Transverse colon (tissue), 4 donors: ENCODE results near the gene SCLY. TPM values are rescaled to one million over a fixed set of nuclear protein-coding genes. Genes with fewer than 3 reads are reported as not detected.
"Not testable (repeated sequence)": the region's sequence is repeated elsewhere in the genome, so short reads cannot be mapped to it uniquely, and the experiment has no call there.

ENCODE experiments used
- DNase-seq: peaks from one replicate; pipeline ENCODE4 v3.0.0-alpha.2; 2019
- H3K27ac ChIP-seq, 4 donors: fragments of 200-600 bp; sonication (generic); 2 replicates each; pipeline ENCODE4 v1.5.1; 2016 to 2018; ENCODE audit warnings: inconsistent platforms in 4 of 4
- H3K27me3 ChIP-seq: fragments of 200-600 bp; sonication (generic); 2 replicates; pipeline ENCODE4 v1.5.1; 2017; ENCODE audit warnings: inconsistent platforms
- H3K36me3 ChIP-seq, 4 donors: fragments of 200-600 bp; sonication (generic); 2 replicates each; pipeline ENCODE4 v1.5.1; 2017 to 2019; ENCODE audit warnings: inconsistent platforms in 4 of 4
- H3K4me1 ChIP-seq, 4 donors: fragments of 200-600 bp; sonication (generic); 2 replicates each; pipeline ENCODE4 v1.5.1; 2017 to 2020; ENCODE audit warnings: inconsistent platforms in 4 of 4
- H3K4me3 ChIP-seq, 4 donors: fragments of 200-600 bp; sonication (generic); 1 replicate in 1 of 4; 2 replicates in 3 of 4; pipeline versions ENCODE4 v1.5.1 to v1.6.1; 2017 to 2019; ENCODE audit warnings: inconsistent platforms in 4 of 4
- H3K9me3 ChIP-seq, 2 donors: fragments of 200-600 bp; sonication (generic); 2 replicates each; pipeline ENCODE4 v1.5.1; 2017 to 2019; ENCODE audit warnings: inconsistent platforms in 2 of 2
- EP300 ChIP-seq: sonication (generic); formaldehyde crosslinking; IDR thresholded peaks from one replicate; pipeline ENCODE4 v1.6.1; 2017; ENCODE audit warnings: antibody characterized with exemption, low read depth
- POLR2A ChIP-seq: fragments of 450-650 bp; IDR thresholded peaks from one replicate; pipeline ENCODE4 v1.6.1; 2016; ENCODE audit warnings: antibody characterized with exemption, mild to moderate bottlenecking, moderate library complexity
- POLR2AphosphoS5 ChIP-seq, 3 donors: sonication (generic); formaldehyde crosslinking; IDR thresholded peaks; one replicate each; pipeline ENCODE4 v1.6.1; 2016; ENCODE audit warnings: antibody characterized with exemption in 3 of 3
- WGBS, 2 donors: methylation state at CpG; one replicate each; pipeline ENCODE4 v1.1.5; 2018; ENCODE audit warnings: low coverage in 1 of 2; 5-methylcytosine and 5-hydroxymethylcytosine counted together
- in situ Hi-C, 4 donors: fragments of 200-750 bp; cut with MboI; loops; one replicate each; pipeline versions ENCODE4 v1.15.0 to v1.15.1; 2017; ENCODE audit warnings: low sequenced_read_pairs in 3 of 4, low pct_ligation_motif_present in 1 of 4, low pct_unique_long_range_greater_than_20kb in 1 of 4
- intact Hi-C: fragments of 100-400 bp; cut with DNase I; formaldehyde crosslinking; loops from one replicate; pipeline ENCODE4 v1.15.1; 2023; ENCODE audit warnings: low total_unique reads
- total RNA-seq, 4 donors: library from RNA; depleted of rRNA; stranded (reverse); fragments of >200 nt; gene quantifications; one replicate each; pipeline ENCODE4 v1.1.0, GENCODE V29; 2016
- TF ChIP-seq, protein P1 (sequence below), 5 experiments: fragments of 200-600 bp in 3 of 5; fragments of 450-650 bp in 2 of 5; sonication (generic) in 3 of 5; IDR thresholded peaks; 1 replicate in 2 of 5; 2 replicates in 3 of 5; pipeline ENCODE4 v1.5.1; 2016 to 2017; ENCODE audit warnings: antibody characterized with exemption in 5 of 5, inconsistent platforms in 3 of 5, mild to moderate bottlenecking in 2 of 5, moderate library complexity in 1 of 5

The SCLY gene
- total RNA-seq, 4 donors from 2014 or later, result 9.4 to 24.3 (median 11.1) TPM

- TF ChIP-seq POLR2A (no peak), EP300 (no peak), POLR2AphosphoS5 (IDR thresholded peaks at IDR 0.05) (no peak)
- in situ Hi-C loops (no loop called here), intact Hi-C loops (no loop called here)
- 84% methylated on average over 28 of the region's 32 CpGs; no CpG with 5 or more reads in 1 of the 2 donors for WGBS, 2 donors
- H3K36me3 ChIP-seq, result no peaks in the 10 kb centered on the region
- H3K27me3 ChIP-seq, result no peaks in the 10 kb centered on the region
- no peak overlapping the region for H3K4me3 ChIP-seq
- no peak for DNase-seq
- peaks cover 3 to 8% of the 10 kb centered on the region in 2 donors for H3K9me3 ChIP-seq
- no peak overlapping the region for H3K27ac ChIP-seq
- no peaks in the 10 kb centered on the region for H3K4me1 ChIP-seq
Observed at GRCh38 chr2:238114851-238115660, 54.3 kb downstream of the SCLY start.

DNA sequence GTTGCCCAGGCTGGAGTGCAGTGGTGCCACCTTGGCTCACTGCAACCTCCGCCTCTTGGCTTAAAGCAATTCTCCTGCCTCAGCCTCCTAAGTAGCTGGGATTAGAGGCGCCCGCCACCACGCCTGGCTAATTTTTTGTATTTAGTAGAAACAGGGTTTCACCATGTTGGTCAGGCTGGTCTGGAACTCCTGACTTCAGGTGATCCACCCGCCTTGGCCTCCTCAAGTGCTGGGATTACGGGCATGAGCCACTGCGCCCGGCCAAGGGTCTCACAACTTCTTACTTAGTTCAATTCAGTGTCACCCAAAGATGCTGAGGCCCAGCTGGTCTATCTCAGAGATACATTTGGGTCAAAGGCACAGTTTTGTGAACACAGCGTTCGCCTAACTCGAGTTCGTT lies 54.9 kb downstream of the SCLY start:
- H3K36me3 ChIP-seq, in situ Hi-C loops, DNase-seq, H3K27ac ChIP-seq, H3K4me1 ChIP-seq, H3K27me3 ChIP-seq, H3K4me3 ChIP-seq, H3K9me3 ChIP-seq, intact Hi-C loops: not testable (repeated sequence)
- 93 to 94% methylated on average over 4 to 12 of the region's 12 CpGs for WGBS, 2 donors

- H3K27ac ChIP-seq, result no peak overlapping the region
- DNase-seq, result no peak
- H3K4me3 ChIP-seq, result no peak overlapping the region
- no peaks in the 10 kb centered on the region for H3K4me1 ChIP-seq
- intact Hi-C loops, result no loop called here
- peaks cover 3 to 8% of the 10 kb centered on the region in 2 donors for H3K9me3 ChIP-seq
- TF ChIP-seq, protein P1, sequence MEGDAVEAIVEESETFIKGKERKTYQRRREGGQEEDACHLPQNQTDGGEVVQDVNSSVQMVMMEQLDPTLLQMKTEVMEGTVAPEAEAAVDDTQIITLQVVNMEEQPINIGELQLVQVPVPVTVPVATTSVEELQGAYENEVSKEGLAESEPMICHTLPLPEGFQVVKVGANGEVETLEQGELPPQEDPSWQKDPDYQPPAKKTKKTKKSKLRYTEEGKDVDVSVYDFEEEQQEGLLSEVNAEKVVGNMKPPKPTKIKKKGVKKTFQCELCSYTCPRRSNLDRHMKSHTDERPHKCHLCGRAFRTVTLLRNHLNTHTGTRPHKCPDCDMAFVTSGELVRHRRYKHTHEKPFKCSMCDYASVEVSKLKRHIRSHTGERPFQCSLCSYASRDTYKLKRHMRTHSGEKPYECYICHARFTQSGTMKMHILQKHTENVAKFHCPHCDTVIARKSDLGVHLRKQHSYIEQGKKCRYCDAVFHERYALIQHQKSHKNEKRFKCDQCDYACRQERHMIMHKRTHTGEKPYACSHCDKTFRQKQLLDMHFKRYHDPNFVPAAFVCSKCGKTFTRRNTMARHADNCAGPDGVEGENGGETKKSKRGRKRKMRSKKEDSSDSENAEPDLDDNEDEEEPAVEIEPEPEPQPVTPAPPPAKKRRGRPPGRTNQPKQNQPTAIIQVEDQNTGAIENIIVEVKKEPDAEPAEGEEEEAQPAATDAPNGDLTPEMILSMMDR (IDR thresholded peaks at IDR 0.05), result no peak
- TF ChIP-seq EP300 (no peak), POLR2AphosphoS5 (IDR thresholded peaks at IDR 0.05) (no peak), POLR2A (no peak)
- peaks cover 8% of the 10 kb centered on the region for H3K27me3 ChIP-seq
- in situ Hi-C loops, result no loop called here
- H3K36me3 ChIP-seq, result no peaks in the 10 kb centered on the region
- 89% methylated on average over 21 of the region's 21 CpGs; no CpG with 5 or more reads in 1 of the 2 donors for WGBS, 2 donors
Observed at GRCh38 chr2:238116298-238117198, 55.7 kb downstream of the SCLY start.

DNA sequence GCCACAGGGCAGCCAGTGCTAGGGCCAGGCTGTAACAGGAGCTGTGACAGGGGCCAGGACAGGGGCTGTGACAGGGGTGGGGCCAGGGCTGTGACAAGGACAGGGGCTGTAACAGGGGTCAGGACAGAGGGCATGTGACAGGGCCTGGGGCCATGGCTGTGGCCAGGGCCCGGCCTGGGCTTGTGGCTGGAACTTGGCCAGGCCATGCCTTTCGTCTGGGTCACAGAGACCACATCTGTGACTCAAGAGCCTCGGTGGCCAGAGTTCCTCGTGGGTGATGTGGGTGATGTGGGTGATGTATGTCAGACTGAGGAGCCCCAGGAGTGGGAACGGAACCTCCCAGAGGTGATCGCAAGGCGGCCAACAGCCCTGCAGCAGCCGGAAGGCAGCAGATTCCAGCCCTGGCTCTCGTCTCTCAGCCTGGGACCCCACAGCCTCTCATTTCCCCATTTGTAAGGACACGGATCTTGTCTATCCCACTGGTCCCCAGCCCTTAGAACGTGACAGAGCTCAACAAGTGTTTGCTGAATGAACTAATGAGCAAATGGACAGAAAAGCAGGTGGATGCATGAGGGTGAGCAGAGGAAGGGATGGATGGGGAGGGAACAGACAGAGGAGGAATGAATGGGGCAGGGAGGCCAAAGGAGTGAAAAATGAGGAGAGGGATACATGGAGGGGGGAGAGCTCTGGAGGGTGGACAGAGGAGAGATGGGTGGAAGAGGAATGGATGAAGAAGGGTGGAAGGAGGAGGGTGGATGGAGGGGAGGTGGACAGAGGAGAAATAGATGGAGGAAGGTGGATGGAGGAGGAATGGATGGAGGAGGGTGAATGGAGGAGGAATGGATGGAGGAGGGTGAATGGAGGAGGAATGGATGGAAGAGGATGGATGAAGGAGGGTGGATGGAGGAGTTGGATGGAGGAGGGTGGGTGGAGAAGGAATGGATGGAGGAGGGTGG lies 56.7 kb downstream of the SCLY start:
- intact Hi-C loops, result no loop called here
- in situ Hi-C loops, result no loop called here

More for the DNA sequence above, 56.7 kb downstream of the SCLY start:
- Histone ChIP-seq H3K9me3 (peaks cover 3 to 5% of the 10 kb centered on the region in 2 donors), H3K27ac (no peak overlapping the region), H3K4me3 (no peak overlapping the region), H3K4me1 (no peaks in the 10 kb centered on the region), H3K36me3 (no peaks in the 10 kb centered on the region), H3K27me3 (peaks cover 8% of the 10 kb centered on the region)
- 69% methylated on average over 9 of the region's 11 CpGs; no CpG with 5 or more reads in 1 of the 2 donors for WGBS, 2 donors
- TF ChIP-seq POLR2A (no peak), POLR2AphosphoS5 (IDR thresholded peaks at IDR 0.05) (no peak), EP300 (no peak)
- TF ChIP-seq, protein P1 (IDR thresholded peaks at IDR 0.05), result no peak
- DNase-seq, result no peak
